Mesangial cell (primary cell): Measurements from ENCODE around the gene PCDHA6. TPM values are rescaled to one million over a fixed set of nuclear protein-coding genes. Genes with fewer than 3 reads are reported as not detected.

Experiments
- total RNA-seq: library from RNA; depleted of rRNA; stranded (reverse); fragments of >200 nt; gene quantifications from 2 replicates; pipeline ENCODE4 v1.2.3, GENCODE V29; 2015

PCDHA6 gene
- total RNA-seq, 1 donor from 2014 or later: 1.0 TPM

Other genes with a start within 250 kb of the PCDHA6 start
- 1.3 TPM in 1 of 2 replicates, not detected in the other for gene CD14, start 194.8 kb upstream of the PCDHA6 start, total RNA-seq
- 15.2 and 17.6 TPM in 2 replicates for gene TMCO6, start 188.5 kb upstream of the PCDHA6 start, total RNA-seq
- 49.5 and 63.3 TPM in 2 replicates for gene NDUFA2, start 180.3 kb upstream of the PCDHA6 start, total RNA-seq
- 35.7 and 39.6 TPM in 2 replicates for gene IK, start 180.1 kb upstream of the PCDHA6 start, total RNA-seq
- 15.1 and 18.1 TPM in 2 replicates for gene WDR55, start 163.1 kb upstream of the PCDHA6 start, total RNA-seq
- gene DND1, start 154.4 kb upstream of the PCDHA6 start, total RNA-seq: under 0.01 and 0.33 TPM in 2 replicates
- gene HARS1, start 136.6 kb upstream of the PCDHA6 start, total RNA-seq: 53.9 and 78.2 TPM in 2 replicates
- gene HARS2, start 136.5 kb upstream of the PCDHA6 start, total RNA-seq: 22.0 and 25.0 TPM in 2 replicates
- gene ZMAT2, start 127.5 kb upstream of the PCDHA6 start, total RNA-seq: 8.8 and 10.4 TPM in 2 replicates
- under 0.01 and 0.16 TPM in 2 replicates for gene PCDHA1, start 41.8 kb upstream of the PCDHA6 start, total RNA-seq
- under 0.01 TPM in 1 of 2 replicates, not detected in the other for gene PCDHA2, start 33.1 kb upstream of the PCDHA6 start, total RNA-seq
- under 0.01 and 0.13 TPM in 2 replicates for gene PCDHA3, start 26.9 kb upstream of the PCDHA6 start, total RNA-seq
- gene PCDHA4, start 20.9 kb upstream of the PCDHA6 start, total RNA-seq: 0.16 and 1.3 TPM in 2 replicates
- under 0.01 TPM in 1 of 2 replicates, not detected in the other for gene PCDHA5, start 6.3 kb upstream of the PCDHA6 start, total RNA-seq
- 0.51 TPM in 1 of 2 replicates, not detected in the other for gene PCDHA7, start 6.3 kb downstream of the PCDHA6 start, total RNA-seq
- 0.13 TPM in 1 of 2 replicates, not detected in the other for gene PCDHA8, start 13.2 kb downstream of the PCDHA6 start, total RNA-seq
- gene PCDHA9, start 20.4 kb downstream of the PCDHA6 start, total RNA-seq: under 0.01 TPM in 1 of 2 replicates, not detected in the other
- gene PCDHA10, start 27.9 kb downstream of the PCDHA6 start, total RNA-seq: 0.13 TPM in 1 of 2 replicates, not detected in the other
- 0.16 TPM in 1 of 2 replicates, not detected in the other for gene PCDHA11, start 41.0 kb downstream of the PCDHA6 start, total RNA-seq
- gene PCDHA12, start 47.3 kb downstream of the PCDHA6 start, total RNA-seq: 0.25 TPM in 1 of 2 replicates, not detected in the other
- not detected in 2 replicates for gene PCDHA13, start 54.2 kb downstream of the PCDHA6 start, total RNA-seq
- under 0.01 TPM in 1 of 2 replicates, not detected in the other for gene PCDHAC1, start 98.3 kb downstream of the PCDHA6 start, total RNA-seq
- gene PCDHAC2, start 138.5 kb downstream of the PCDHA6 start, total RNA-seq: 0.25 and 0.65 TPM in 2 replicates
- not detected in 2 replicates for gene PCDHB1, start 223.4 kb downstream of the PCDHA6 start, total RNA-seq